HCT116 (cell line): ENCODE data around the gene ETS1. TPM values are rescaled to one million over a fixed set of nuclear protein-coding genes. Genes with fewer than 3 reads are reported as not detected.

Source experiments
- ATAC-seq: fragments of 200-7000 bp; cut with Tn5 transposase; 2 replicates; pipeline ENCODE4 v1.9.1; 2020; ENCODE audit warnings: mild to moderate bottlenecking, moderate library complexity
- BruUV-seq: library from RNA; stranded (reverse); fragments of 400-500 nt; replicated peaks from 2 replicates; lab custom pipeline; 2021; lab: Mats Ljungman, UMichigan
- CTCF ChIA-PET: fragments of 300-600 bp; sonication (Branson Sonifier 250); formaldehyde crosslinking; loops from one replicate; lab custom pipeline; 2021; ENCODE audit warnings: antibody characterized with exemption; lab: Charles Lee
- POLR2A ChIA-PET: fragments of 300-600, 350-600 bp; sonication (Branson Sonifier 250); formaldehyde crosslinking; loops from one replicate; lab custom pipeline; 2021; ENCODE audit warnings: antibody characterized with exemption; lab: Charles Lee
- RAD21 ChIA-PET, 2 experiments: fragments of 300-600 bp; sonication (Branson Sonifier 250); formaldehyde crosslinking; loops; one replicate each; lab custom pipeline; 2023; ENCODE audit warnings: low total read pairs in 2 of 2; ENCODE audit not compliant: uncharacterized antibody in 2 of 2, unreplicated experiment in 2 of 2, low non-redundant PET in 1 of 2; lab: Charles Lee
- DNase-seq: peaks from one replicate; pipeline ENCODE4 v3.0.0-alpha.2; 2010; ENCODE audit warnings: low read depth, low spot score
- H2AFZ ChIP-seq: fragments of 200-600 bp; shearing (Covaris generic), sonication (generic); 2 replicates; pipeline ENCODE4 v1.6.1; 2017; ENCODE audit warnings: low read depth, mixed run types, mixed read lengths, antibody characterized with exemption, low read length; ENCODE audit not compliant: poor library complexity, severe bottlenecking
- H3K27ac ChIP-seq: 2 replicates; pipeline ENCODE4 v1.5.1; 2012; ENCODE audit warnings: low read depth, low read length
- H3K27me3 ChIP-seq: fragments of 200-600 bp; sonication (generic); 2 replicates; pipeline ENCODE4 v1.6.1; 2016; ENCODE audit warnings: mixed run types, low read length, mixed read lengths; ENCODE audit not compliant: insufficient read depth
- H3K36me3 ChIP-seq, 2 experiments: fragments of 200-500 bp in 1 of 2; fragments of 200-600 bp in 1 of 2; sonication (Bioruptor generic) in 1 of 2; sonication (generic) in 1 of 2; 2 replicates each; pipeline versions ENCODE4 v1.5.1 to v1.6.1; 2014 to 2016; ENCODE audit warnings: low read length in 2 of 2, inconsistent platforms in 1 of 2, mixed read lengths in 1 of 2, mixed run types in 1 of 2; ENCODE audit not compliant: insufficient read depth in 2 of 2, control insufficient read depth in 1 of 2
- H3K4me1 ChIP-seq, 2 experiments: fragments of 200-600 bp in 1 of 2; sonication (generic) in 1 of 2; 2 replicates each; pipeline versions ENCODE4 v1.5.1 to v1.6.1; 2012 to 2017; ENCODE audit warnings: low read length in 2 of 2, inconsistent platforms in 1 of 2, mild to moderate bottlenecking in 1 of 2, mixed read lengths in 1 of 2, mixed run types in 1 of 2, moderate library complexity in 1 of 2; ENCODE audit not compliant: insufficient read depth in 2 of 2, control insufficient read depth in 1 of 2
- H3K4me2 ChIP-seq: fragments of 200-600 bp; sonication (generic); 2 replicates; pipeline ENCODE4 v1.6.1; 2017; ENCODE audit warnings: mixed run types, low read length, mixed read lengths
- H3K4me3 ChIP-seq, 2 experiments: fragments of 200-600 bp in 1 of 2; sonication (generic) in 1 of 2; replicated peaks in 1 of 2; 2 replicates each; pipeline ENCODE4 v1.5.1; 2011 to 2016; ENCODE audit warnings: low read length in 2 of 2, control low read depth in 1 of 2, low read depth in 1 of 2, mild to moderate bottlenecking in 1 of 2, mixed read lengths in 1 of 2, mixed run types in 1 of 2
- H3K79me2 ChIP-seq: fragments of 200-600 bp; sonication (generic); 2 replicates; pipeline ENCODE4 v1.6.1; 2017; ENCODE audit warnings: mild to moderate bottlenecking, mixed run types, low read length, moderate library complexity, mixed read lengths; ENCODE audit not compliant: insufficient read depth
- H3K9ac ChIP-seq: fragments of 200-600 bp; sonication (generic); 2 replicates; pipeline ENCODE4 v1.6.1; 2016; ENCODE audit warnings: low read length, mixed read lengths
- H3K9me2 ChIP-seq: fragments of 200-600 bp; sonication (generic), shearing (Covaris generic); 2 replicates; pipeline ENCODE4 v1.6.1; 2017; ENCODE audit warnings: mixed run types, mild to moderate bottlenecking, moderate library complexity; ENCODE audit not compliant: insufficient read depth
- H3K9me3 ChIP-seq, 2 experiments: fragments of 200-500 bp in 1 of 2; fragments of 200-600 bp in 1 of 2; sonication (Bioruptor generic) in 1 of 2; sonication (generic) in 1 of 2; 2 replicates each; pipeline ENCODE4 v1.6.1; 2014 to 2017; ENCODE audit warnings: low read length in 2 of 2, mixed read lengths in 2 of 2, inconsistent platforms in 1 of 2, low read depth in 1 of 2, mild to moderate bottlenecking in 1 of 2, mixed run types in 1 of 2, moderate library complexity in 1 of 2; ENCODE audit not compliant: control insufficient read depth in 1 of 2, insufficient read depth in 1 of 2
- H4K20me1 ChIP-seq: fragments of 200-600 bp; sonication (generic), shearing (Covaris generic); 2 replicates; pipeline ENCODE4 v1.6.1; 2017; ENCODE audit warnings: mixed run types, mild to moderate bottlenecking, moderate library complexity; ENCODE audit not compliant: insufficient read depth
- CBX3 ChIP-seq: IDR thresholded peaks from 2 replicates; pipeline ENCODE4 v1.6.1; 2012; ENCODE audit warnings: low read depth
- CEBPB ChIP-seq: IDR thresholded peaks from 2 replicates; pipeline ENCODE4 v1.6.1; 2012; ENCODE audit warnings: low read depth
- EGR1 ChIP-seq: IDR thresholded peaks from 2 replicates; pipeline ENCODE4 v1.6.1; 2012; ENCODE audit warnings: low read depth
- ELF1 ChIP-seq: IDR thresholded peaks from 2 replicates; pipeline ENCODE4 v1.6.1; 2012; ENCODE audit warnings: low read depth, borderline replicate concordance
- EZH2 ChIP-seq: fragments of 200-600 bp; sonication (generic); IDR thresholded peaks from 2 replicates; pipeline ENCODE4 v1.6.1; 2017; ENCODE audit warnings: antibody characterized with exemption, mixed run types
- EZH2phosphoT487 ChIP-seq: fragments of 200-600 bp; IDR thresholded peaks from 2 replicates; pipeline ENCODE4 v1.6.1; 2018; ENCODE audit warnings: antibody characterized with exemption, borderline replicate concordance
- FOSL1 ChIP-seq: IDR thresholded peaks from 2 replicates; pipeline ENCODE4 v1.6.1; 2012; ENCODE audit warnings: low read depth
- JUND ChIP-seq: IDR thresholded peaks from 2 replicates; pipeline ENCODE4 v1.6.1; 2012
- POLR2AphosphoS5 ChIP-seq: IDR thresholded peaks from 2 replicates; pipeline ENCODE4 v1.6.1; 2011; ENCODE audit warnings: mild to moderate bottlenecking, low read depth, low read length, moderate library complexity
- RAD21 ChIP-seq: IDR thresholded peaks from 2 replicates; pipeline ENCODE4 v1.6.1; 2012; ENCODE audit warnings: low read depth, mild to moderate bottlenecking
- SP1 ChIP-seq: IDR thresholded peaks from 2 replicates; pipeline ENCODE4 v1.6.1; 2012; ENCODE audit warnings: low read depth
- SRF ChIP-seq: IDR thresholded peaks from 2 replicates; pipeline ENCODE4 v1.6.1; 2012; ENCODE audit warnings: low read depth
- ZNF274 ChIP-seq: fragments of 200-500 bp; sonication (Bioruptor generic); IDR thresholded peaks from 2 replicates; pipeline ENCODE4 v1.6.1; 2014; ENCODE audit warnings: mild to moderate bottlenecking, low read depth, low read length, inconsistent platforms
- intact Hi-C: fragments of 100-400 bp; cut with micrococcal nuclease; formaldehyde crosslinking; loops from 2 replicates; pipeline ENCODE4 v1.10.0; 2022
- total RNA-seq: library from RNA; stranded (reverse); gene quantifications from one replicate; pipeline ENCODE4 v1.2.1, GENCODE V29; 2021; ENCODE audit not compliant: unreplicated experiment
- TF ChIP-seq, protein P1 (sequence below): IDR thresholded peaks from 2 replicates; pipeline ENCODE4 v1.6.1; 2012
- TF ChIP-seq, protein P2 (sequence below): IDR thresholded peaks from 2 replicates; pipeline ENCODE4 v1.6.1; 2011; ENCODE audit warnings: mild to moderate bottlenecking, low read length, moderate library complexity; ENCODE audit not compliant: insufficient replicate concordance; ENCODE audit errors: extremely low read depth
- TF ChIP-seq, protein P3 (sequence below): IDR thresholded peaks from 2 replicates; pipeline ENCODE4 v1.6.1; 2012; ENCODE audit warnings: low read depth
- TF ChIP-seq, protein P4 (sequence below), 3 experiments: fragments of 200-600 bp in 1 of 3; sonication (generic) in 1 of 3; IDR thresholded peaks in 2 of 3; conservative IDR thresholded peaks in 1 of 3; 2 replicates each; pipeline ENCODE4 v1.5.1; 2012 to 2017; ENCODE audit warnings: low read depth in 2 of 3, low read length in 2 of 3, antibody characterized with exemption in 1 of 3, borderline replicate concordance in 1 of 3, control low read depth in 1 of 3, mild to moderate bottlenecking in 1 of 3, mixed read lengths in 1 of 3, mixed run types in 1 of 3, moderate library complexity in 1 of 3; ENCODE audit not compliant: insufficient read depth in 1 of 3
- TF ChIP-seq, protein P5 (sequence below): IDR thresholded peaks from 2 replicates; pipeline ENCODE4 v1.6.1; 2012

The ETS1 gene
- total RNA-seq, 1 experiment from 2014 or later = 9.2 TPM

DNA sequence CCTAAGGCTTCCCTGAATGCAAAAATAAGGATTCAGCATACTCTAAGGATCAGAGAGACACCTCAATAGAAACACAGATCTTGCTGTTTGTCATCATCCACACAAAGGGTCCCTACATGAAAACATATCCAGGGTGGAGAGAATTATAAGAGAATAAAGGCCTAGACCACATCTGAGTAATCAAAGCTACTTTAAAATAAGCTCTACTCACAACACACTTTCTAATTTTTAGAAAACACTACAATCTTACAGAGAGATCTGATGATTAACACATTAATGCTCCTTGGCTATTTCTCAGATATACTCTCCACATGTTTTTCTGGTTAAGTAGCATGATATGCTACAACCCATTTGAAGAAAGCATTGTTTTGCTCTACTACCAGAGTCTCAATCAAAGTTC lies 108.2 kb downstream of the ETS1 start:
- Histone ChIP-seq H3K9ac (no peak overlapping the region), H3K27me3 (no peaks in the 10 kb centered on the region), H3K27ac (no peak overlapping the region), H3K9me3 (no peaks in the 10 kb centered on the region), H3K4me2 (no peak overlapping the region), H3K9me2 (no peaks in the 10 kb centered on the region), H4K20me1 (no peaks in the 10 kb centered on the region), H2AFZ (no peak overlapping the region), H3K4me1 (no peaks in the 10 kb centered on the region), H3K79me2 (no peaks in the 10 kb centered on the region), H3K36me3 (no peaks in the 10 kb centered on the region; a peak in 1 of 4 replicates), H3K4me3 (no peak overlapping the region)
- DNase-seq (no peak), ATAC-seq (no peak)
- CTCF ChIA-PET = no interaction called here
- no TSS peak for BruUV-seq
- no peak for TF ChIP-seq FOSL1
- no peak for TF ChIP-seq CEBPB
- TF ChIP-seq, protein P1, sequence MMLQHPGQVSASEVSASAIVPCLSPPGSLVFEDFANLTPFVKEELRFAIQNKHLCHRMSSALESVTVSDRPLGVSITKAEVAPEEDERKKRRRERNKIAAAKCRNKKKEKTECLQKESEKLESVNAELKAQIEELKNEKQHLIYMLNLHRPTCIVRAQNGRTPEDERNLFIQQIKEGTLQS = no peak
- no peak for TF ChIP-seq EZH2
- no peak for TF ChIP-seq CBX3
- TF ChIP-seq, protein P2, sequence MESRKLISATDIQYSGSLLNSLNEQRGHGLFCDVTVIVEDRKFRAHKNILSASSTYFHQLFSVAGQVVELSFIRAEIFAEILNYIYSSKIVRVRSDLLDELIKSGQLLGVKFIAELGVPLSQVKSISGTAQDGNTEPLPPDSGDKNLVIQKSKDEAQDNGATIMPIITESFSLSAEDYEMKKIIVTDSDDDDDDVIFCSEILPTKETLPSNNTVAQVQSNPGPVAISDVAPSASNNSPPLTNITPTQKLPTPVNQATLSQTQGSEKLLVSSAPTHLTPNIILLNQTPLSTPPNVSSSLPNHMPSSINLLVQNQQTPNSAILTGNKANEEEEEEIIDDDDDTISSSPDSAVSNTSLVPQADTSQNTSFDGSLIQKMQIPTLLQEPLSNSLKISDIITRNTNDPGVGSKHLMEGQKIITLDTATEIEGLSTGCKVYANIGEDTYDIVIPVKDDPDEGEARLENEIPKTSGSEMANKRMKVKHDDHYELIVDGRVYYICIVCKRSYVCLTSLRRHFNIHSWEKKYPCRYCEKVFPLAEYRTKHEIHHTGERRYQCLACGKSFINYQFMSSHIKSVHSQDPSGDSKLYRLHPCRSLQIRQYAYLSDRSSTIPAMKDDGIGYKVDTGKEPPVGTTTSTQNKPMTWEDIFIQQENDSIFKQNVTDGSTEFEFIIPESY = no peak
- TF ChIP-seq SRF = no peak
- no peak for TF ChIP-seq RAD21
- TF ChIP-seq ZNF274 = no peak
- TF ChIP-seq EZH2phosphoT487 = no peak
- no peak for TF ChIP-seq SP1
- TF ChIP-seq, protein P3, sequence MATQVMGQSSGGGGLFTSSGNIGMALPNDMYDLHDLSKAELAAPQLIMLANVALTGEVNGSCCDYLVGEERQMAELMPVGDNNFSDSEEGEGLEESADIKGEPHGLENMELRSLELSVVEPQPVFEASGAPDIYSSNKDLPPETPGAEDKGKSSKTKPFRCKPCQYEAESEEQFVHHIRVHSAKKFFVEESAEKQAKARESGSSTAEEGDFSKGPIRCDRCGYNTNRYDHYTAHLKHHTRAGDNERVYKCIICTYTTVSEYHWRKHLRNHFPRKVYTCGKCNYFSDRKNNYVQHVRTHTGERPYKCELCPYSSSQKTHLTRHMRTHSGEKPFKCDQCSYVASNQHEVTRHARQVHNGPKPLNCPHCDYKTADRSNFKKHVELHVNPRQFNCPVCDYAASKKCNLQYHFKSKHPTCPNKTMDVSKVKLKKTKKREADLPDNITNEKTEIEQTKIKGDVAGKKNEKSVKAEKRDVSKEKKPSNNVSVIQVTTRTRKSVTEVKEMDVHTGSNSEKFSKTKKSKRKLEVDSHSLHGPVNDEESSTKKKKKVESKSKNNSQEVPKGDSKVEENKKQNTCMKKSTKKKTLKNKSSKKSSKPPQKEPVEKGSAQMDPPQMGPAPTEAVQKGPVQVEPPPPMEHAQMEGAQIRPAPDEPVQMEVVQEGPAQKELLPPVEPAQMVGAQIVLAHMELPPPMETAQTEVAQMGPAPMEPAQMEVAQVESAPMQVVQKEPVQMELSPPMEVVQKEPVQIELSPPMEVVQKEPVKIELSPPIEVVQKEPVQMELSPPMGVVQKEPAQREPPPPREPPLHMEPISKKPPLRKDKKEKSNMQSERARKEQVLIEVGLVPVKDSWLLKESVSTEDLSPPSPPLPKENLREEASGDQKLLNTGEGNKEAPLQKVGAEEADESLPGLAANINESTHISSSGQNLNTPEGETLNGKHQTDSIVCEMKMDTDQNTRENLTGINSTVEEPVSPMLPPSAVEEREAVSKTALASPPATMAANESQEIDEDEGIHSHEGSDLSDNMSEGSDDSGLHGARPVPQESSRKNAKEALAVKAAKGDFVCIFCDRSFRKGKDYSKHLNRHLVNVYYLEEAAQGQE = no peak
- no peak for TF ChIP-seq ELF1
- TF ChIP-seq, protein P4, sequence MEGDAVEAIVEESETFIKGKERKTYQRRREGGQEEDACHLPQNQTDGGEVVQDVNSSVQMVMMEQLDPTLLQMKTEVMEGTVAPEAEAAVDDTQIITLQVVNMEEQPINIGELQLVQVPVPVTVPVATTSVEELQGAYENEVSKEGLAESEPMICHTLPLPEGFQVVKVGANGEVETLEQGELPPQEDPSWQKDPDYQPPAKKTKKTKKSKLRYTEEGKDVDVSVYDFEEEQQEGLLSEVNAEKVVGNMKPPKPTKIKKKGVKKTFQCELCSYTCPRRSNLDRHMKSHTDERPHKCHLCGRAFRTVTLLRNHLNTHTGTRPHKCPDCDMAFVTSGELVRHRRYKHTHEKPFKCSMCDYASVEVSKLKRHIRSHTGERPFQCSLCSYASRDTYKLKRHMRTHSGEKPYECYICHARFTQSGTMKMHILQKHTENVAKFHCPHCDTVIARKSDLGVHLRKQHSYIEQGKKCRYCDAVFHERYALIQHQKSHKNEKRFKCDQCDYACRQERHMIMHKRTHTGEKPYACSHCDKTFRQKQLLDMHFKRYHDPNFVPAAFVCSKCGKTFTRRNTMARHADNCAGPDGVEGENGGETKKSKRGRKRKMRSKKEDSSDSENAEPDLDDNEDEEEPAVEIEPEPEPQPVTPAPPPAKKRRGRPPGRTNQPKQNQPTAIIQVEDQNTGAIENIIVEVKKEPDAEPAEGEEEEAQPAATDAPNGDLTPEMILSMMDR (IDR thresholded peaks at IDR 0.05 in 2 of 3, conservative IDR thresholded peaks at IDR 0.05 in 1 of 3; ENCODE audit: borderline replicate concordance in 1 of 3, insufficient read depth in 1 of 3, low read depth in 2 of 3, low read length in 2 of 3) = no peak
- TF ChIP-seq, protein P5, sequence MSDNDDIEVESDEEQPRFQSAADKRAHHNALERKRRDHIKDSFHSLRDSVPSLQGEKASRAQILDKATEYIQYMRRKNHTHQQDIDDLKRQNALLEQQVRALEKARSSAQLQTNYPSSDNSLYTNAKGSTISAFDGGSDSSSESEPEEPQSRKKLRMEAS = no peak
- no peak for TF ChIP-seq JUND
- no peak for TF ChIP-seq POLR2AphosphoS5
- TF ChIP-seq EGR1 = no peak
- RAD21 ChIA-PET = no interaction called here
- POLR2A ChIA-PET = no interaction called here
- intact Hi-C loops = no loop called here
